OCI-LY1 (cell line): ENCODE results near the gene DDX17.

ENCODE experiments used
- H2AFZ ChIP-seq: fragments of 200-600 bp; sonication (generic), shearing (Covaris generic); 2 replicates; pipeline ENCODE4 v1.6.0; 2014; ENCODE audit warnings: antibody characterized with exemption, mild to moderate bottlenecking, low read length
- H3F3A ChIP-seq: fragments of 200-600 bp; sonication (generic), shearing (Covaris generic); 2 replicates; pipeline ENCODE4 v1.6.0; 2014; ENCODE audit warnings: mild to moderate bottlenecking, antibody characterized with exemption, low read length, moderate library complexity; ENCODE audit not compliant: insufficient read depth
- H3K27ac ChIP-seq: fragments of 200-600 bp; sonication (generic); 2 replicates; pipeline ENCODE4 v1.5.1; 2014; ENCODE audit warnings: low read length, mixed run types, mild to moderate bottlenecking, low read depth; ENCODE audit not compliant: poor library complexity, severe bottlenecking
- H3K27me3 ChIP-seq: fragments of 200-600 bp; sonication (generic); 2 replicates; pipeline ENCODE4 v1.6.0; 2014; ENCODE audit warnings: antibody characterized with exemption, mild to moderate bottlenecking, low read length, moderate library complexity; ENCODE audit not compliant: insufficient read depth
- H3K36me3 ChIP-seq: fragments of 200-600 bp; sonication (generic); 2 replicates; pipeline ENCODE4 v1.6.1; 2014; ENCODE audit warnings: mild to moderate bottlenecking, antibody characterized with exemption, low read length, moderate library complexity, mixed read lengths; ENCODE audit not compliant: insufficient read depth
- H3K4me1 ChIP-seq: fragments of 200-600 bp; sonication (generic); 2 replicates; pipeline ENCODE4 v1.5.1; 2014; ENCODE audit warnings: mild to moderate bottlenecking, low read length, moderate library complexity; ENCODE audit not compliant: insufficient read depth, severe bottlenecking
- H3K4me2 ChIP-seq: fragments of 200-600 bp; sonication (generic), shearing (Covaris generic); 2 replicates; pipeline ENCODE4 v1.6.1; 2014; ENCODE audit warnings: low read length
- H3K4me3 ChIP-seq: fragments of 200-600 bp; sonication (generic); 2 replicates; pipeline ENCODE4 v1.5.1; 2014; ENCODE audit warnings: low read length, low read depth, mild to moderate bottlenecking, mixed read lengths; ENCODE audit not compliant: poor library complexity, severe bottlenecking
- H3K79me2 ChIP-seq: fragments of 200-600 bp; shearing (Covaris generic); 2 replicates; pipeline ENCODE4 v1.6.1; 2016; ENCODE audit warnings: mixed run types, low read length, mixed read lengths; ENCODE audit not compliant: insufficient read depth
- H3K9ac ChIP-seq: fragments of 200-600 bp; sonication (generic), shearing (Covaris generic); 2 replicates; pipeline ENCODE4 v1.6.1; 2014; ENCODE audit warnings: mild to moderate bottlenecking, low read length, mixed read lengths
- H3K9me2 ChIP-seq: fragments of 200-600 bp; sonication (generic), shearing (Covaris generic); 2 replicates; pipeline ENCODE4 v1.6.1; 2014; ENCODE audit warnings: low read depth, mild to moderate bottlenecking, low read length, mixed read lengths
- H3K9me3 ChIP-seq: fragments of 200-600 bp; shearing (Covaris generic); 2 replicates; pipeline ENCODE4 v1.6.1; 2014; ENCODE audit warnings: low read length, mixed read lengths
- H4K20me1 ChIP-seq: fragments of 200-600 bp; sonication (generic), shearing (Covaris generic); 2 replicates; pipeline ENCODE4 v1.6.0; 2016; ENCODE audit warnings: mild to moderate bottlenecking, low read length; ENCODE audit not compliant: insufficient read depth
- CTCF ChIP-seq: fragments of 200-600 bp; sonication (generic), shearing (Covaris generic); IDR thresholded peaks from 2 replicates; pipeline ENCODE4 v1.5.1; 2017; ENCODE audit warnings: mild to moderate bottlenecking, antibody characterized with exemption, low read length, moderate library complexity, mixed read lengths
- EZH2 ChIP-seq: fragments of 200-600 bp; sonication (generic), shearing (Covaris generic); IDR thresholded peaks from 2 replicates; pipeline ENCODE4 v1.8.0; 2017; ENCODE audit warnings: borderline replicate concordance, mixed run types, mild to moderate bottlenecking, antibody characterized with exemption, low read length, moderate library complexity, mixed read lengths

The DDX17 gene

GRCh38 chr22:38467904-38468442 is 38.1 kb downstream of the DDX17 start, which contains the start of gene KDELR3:
TSS of gene KDELR3 (plus strand) at chr22:38468096. CDS start at chr22:38468234, 138 bp downstream.
- Histone ChIP-seq H3K9ac (no peak within 1 kb of the TSS), H3K79me2 (no peaks in the 10 kb centered on the region), H3K4me3 (no peak within 1 kb of the TSS), H3K9me3 (no peaks in the 10 kb centered on the region), H3K4me1 (peaks cover 6% of the 10 kb centered on the region), H3K36me3 (no peaks in the 10 kb centered on the region), H3K27me3 (peaks cover 13% of the 10 kb centered on the region; the same call in 1 of the 2 replicates), H3K27ac (no peak within 1 kb of the TSS), H3K9me2 (no peaks in the 10 kb centered on the region), H3F3A (no peaks in the 10 kb centered on the region), H2AFZ (no peak within 1 kb of the TSS), H4K20me1 (no peaks in the 10 kb centered on the region), H3K4me2 (no peak within 1 kb of the TSS)
- no peak for TF ChIP-seq CTCF
- TF ChIP-seq EZH2, result no peak

GRCh38 chr22:38467438-38467903 is 38.6 kb downstream of the DDX17 start:
- Histone ChIP-seq H4K20me1 (no peaks in the 10 kb centered on the region), H3K4me3 (no peak overlapping the region), H3K9me3 (no peaks in the 10 kb centered on the region), H3K4me1 (peaks cover 7% of the 10 kb centered on the region), H3K27ac (no peak overlapping the region), H3K9ac (no peak overlapping the region), H2AFZ (no peak overlapping the region), H3K36me3 (no peaks in the 10 kb centered on the region), H3K27me3 (peaks cover 13% of the 10 kb centered on the region; the same call in 1 of the 2 replicates), H3K4me2 (no peak overlapping the region), H3F3A (no peaks in the 10 kb centered on the region), H3K9me2 (no peaks in the 10 kb centered on the region), H3K79me2 (no peaks in the 10 kb centered on the region)
- TF ChIP-seq EZH2 (no peak), CTCF (no peak)

GRCh38 chr22:38465673-38466490 is 40.2 kb downstream of the DDX17 start:
- Histone ChIP-seq H4K20me1 (no peaks in the 10 kb centered on the region), H3K9me2 (no peaks in the 10 kb centered on the region), H3K4me1 (peaks cover 15% of the 10 kb centered on the region), H3K36me3 (no peaks in the 10 kb centered on the region), H3K27ac (no peak overlapping the region), H2AFZ (no peak overlapping the region), H3F3A (no peaks in the 10 kb centered on the region), H3K79me2 (no peaks in the 10 kb centered on the region), H3K4me2 (no peak overlapping the region), H3K27me3 (peaks cover 20% of the 10 kb centered on the region; the same call in 1 of the 2 replicates), H3K4me3 (no peak overlapping the region), H3K9ac (no peak overlapping the region), H3K9me3 (no peaks in the 10 kb centered on the region)
- TF ChIP-seq CTCF (no peak), EZH2 (no peak)
